ENCODE measurements around the gene FUOM.

The FUOM gene

GRCh38 chr10:133350283-133350949 is 7.4 kb downstream of the FUOM start:
- DNase-seq (ENCODE audit: low read depth), result no peak

GRCh38 chr10:133349577-133350011 is 8.2 kb downstream of the FUOM start:
- DNase-seq (ENCODE audit: low read depth), result no peak

GRCh38 chr10:133349160-133349568 is 8.7 kb downstream of the FUOM start:
- no peak for DNase-seq (ENCODE audit: low read depth)

GRCh38 chr10:133347710-133348517 is 9.9 kb downstream of the FUOM start:
- DNase-seq (ENCODE audit: low read depth), result no peak

GRCh38 chr10:133346413-133346812 is 11.4 kb downstream of the FUOM start:
- no peak for DNase-seq (ENCODE audit: low read depth)

GRCh38 chr10:133344236-133344635 is 13.6 kb downstream of the FUOM start:
- no peak for DNase-seq (ENCODE audit: low read depth)

GRCh38 chr10:133343558-133343957 is 14.3 kb downstream of the FUOM start:
- no peak for DNase-seq (ENCODE audit: low read depth)

GRCh38 chr10:133342942-133343341 is 14.9 kb downstream of the FUOM start:
- no peak for DNase-seq (ENCODE audit: low read depth)

GRCh38 chr10:133341983-133342382 is 15.8 kb downstream of the FUOM start:
- DNase-seq (ENCODE audit: low read depth), result no peak

GRCh38 chr10:133339708-133340380 is 18.0 kb downstream of the FUOM start:
- DNase-seq (ENCODE audit: low read depth), result no peak

- DNase-seq (ENCODE audit: low read depth), result no peak
Measured at GRCh38 chr10:133338080-133339071, 19.4 kb downstream of the FUOM start.

GRCh38 chr10:133337370-133337725 is 20.5 kb downstream of the FUOM start:
- no peak for DNase-seq (ENCODE audit: low read depth)

- no peak for DNase-seq (ENCODE audit: low read depth)
Measured at GRCh38 chr10:133336577-133337369, 21.0 kb downstream of the FUOM start, which contains the start of gene CALY. CALY (minus strand) TSS chr10:133336896; CDS start chr10:133328989, 7,907 bp downstream.

GRCh38 chr10:133336118-133336576 is 21.7 kb downstream of the FUOM start:
- DNase-seq (ENCODE audit: low read depth), result no peak

GRCh38 chr10:133335246-133336117 is 22.3 kb downstream of the FUOM start:
- peak; percentile 26 for DNase-seq (ENCODE audit: low read depth)

GRCh38 chr10:133334503-133335245 is 23.1 kb downstream of the FUOM start:
- no peak for DNase-seq (ENCODE audit: low read depth)

GRCh38 chr10:133332936-133333699 is 24.7 kb downstream of the FUOM start:
- no peak for DNase-seq (ENCODE audit: low read depth)
